Umbilical cord (tissue), 2 donors: ENCODE results near the gene WDR48. TPM values are rescaled to one million over a fixed set of nuclear protein-coding genes. Genes with fewer than 3 reads are reported as not detected.

Source experiments
- DNase-seq: peaks from one replicate; pipeline ENCODE4 v3.0.0-alpha.2; 2015; ENCODE audit warnings: low spot score
- total RNA-seq: library from RNA; depleted of rRNA; stranded (reverse); fragments of >200 nt; gene quantifications from one replicate; pipeline ENCODE4 v1.2.3, GENCODE V29; 2014; ENCODE audit warnings: low replicate concordance; ENCODE audit not compliant: insufficient read depth

WDR48 gene
- total RNA-seq, 1 donor from 2014 or later: 59.9 TPM

GRCh38 chr3:39063143-39063542, 11.3 kb downstream of the WDR48 start:
- DNase-seq: no peak

- no peak for DNase-seq
Measured at GRCh38 chr3:39064646-39065045, 12.8 kb downstream of the WDR48 start.

GRCh38 chr3:39065197-39065596, 13.4 kb downstream of the WDR48 start:
- DNase-seq: no peak

GRCh38 chr3:39067286-39067685, 15.5 kb downstream of the WDR48 start:
- no peak for DNase-seq

- no peak for DNase-seq
Measured at GRCh38 chr3:39068556-39068955, 16.7 kb downstream of the WDR48 start.

GRCh38 chr3:39075910-39076309, 24.1 kb downstream of the WDR48 start:
- no peak for DNase-seq

- no peak for DNase-seq
Measured at GRCh38 chr3:39079530-39079929, 27.7 kb downstream of the WDR48 start.

GRCh38 chr3:39080026-39080425, 28.2 kb downstream of the WDR48 start:
- no peak for DNase-seq

- no peak for DNase-seq
Measured at GRCh38 chr3:39082666-39083313, 31.0 kb downstream of the WDR48 start.

- no peak for DNase-seq
Measured at GRCh38 chr3:39086144-39086543, 34.3 kb downstream of the WDR48 start.

- DNase-seq: no peak
Measured at GRCh38 chr3:39088456-39088855, 36.6 kb downstream of the WDR48 start.

- no peak for DNase-seq
Measured at GRCh38 chr3:39088889-39089288, 37.1 kb downstream of the WDR48 start.

- DNase-seq: no peak
Measured at GRCh38 chr3:39090922-39091321, 39.1 kb downstream of the WDR48 start.

GRCh38 chr3:39094851-39095677, 43.2 kb downstream of the WDR48 start:
- DNase-seq: no peak

- no peak for DNase-seq
Measured at GRCh38 chr3:39095778-39096177, 44.0 kb downstream of the WDR48 start.

- no peak for DNase-seq
Measured at GRCh38 chr3:39096775-39097174, 45.0 kb downstream of the WDR48 start.

GRCh38 chr3:39097716-39098472, 46.1 kb downstream of the WDR48 start:
- DNase-seq: no peak

- DNase-seq: no peak
Measured at GRCh38 chr3:39098473-39099000, 46.7 kb downstream of the WDR48 start.

- DNase-seq: no peak
Measured at GRCh38 chr3:39099242-39099641, 47.4 kb downstream of the WDR48 start.

GRCh38 chr3:39099738-39100499, 48.1 kb downstream of the WDR48 start:
- DNase-seq: no peak

GRCh38 chr3:39100500-39100886, 48.7 kb downstream of the WDR48 start:
- no peak for DNase-seq
